Stimulated activated CD4-positive, alpha-beta T cell treated with anti-CD3 and anti-CD28 coated beads, Interleukin-15, amount 100 ng/mL, for 1 hour (primary cell): Measurements from ENCODE around the gene EFNA4.

Experiments
- DNase-seq, 2 donors: peaks; one replicate each; pipeline ENCODE4 v3.0.0-alpha.2; 2020; ENCODE audit warnings: low read depth in 1 of 2, low spot score in 1 of 2

EFNA4 gene

GRCh38 chr1:155033524-155033923 is 30.0 kb upstream of the EFNA4 start, which contains the start of the genes DCST1 and DCST2:
Gene DCST1 (plus strand): TSS chr1:155033824. CDS start chr1:155034037, 213 bp downstream.
Gene DCST2 (minus strand): TSS chr1:155033781. CDS start chr1:155033701, 80 bp downstream.
- no peak for DNase-seq

DNA sequence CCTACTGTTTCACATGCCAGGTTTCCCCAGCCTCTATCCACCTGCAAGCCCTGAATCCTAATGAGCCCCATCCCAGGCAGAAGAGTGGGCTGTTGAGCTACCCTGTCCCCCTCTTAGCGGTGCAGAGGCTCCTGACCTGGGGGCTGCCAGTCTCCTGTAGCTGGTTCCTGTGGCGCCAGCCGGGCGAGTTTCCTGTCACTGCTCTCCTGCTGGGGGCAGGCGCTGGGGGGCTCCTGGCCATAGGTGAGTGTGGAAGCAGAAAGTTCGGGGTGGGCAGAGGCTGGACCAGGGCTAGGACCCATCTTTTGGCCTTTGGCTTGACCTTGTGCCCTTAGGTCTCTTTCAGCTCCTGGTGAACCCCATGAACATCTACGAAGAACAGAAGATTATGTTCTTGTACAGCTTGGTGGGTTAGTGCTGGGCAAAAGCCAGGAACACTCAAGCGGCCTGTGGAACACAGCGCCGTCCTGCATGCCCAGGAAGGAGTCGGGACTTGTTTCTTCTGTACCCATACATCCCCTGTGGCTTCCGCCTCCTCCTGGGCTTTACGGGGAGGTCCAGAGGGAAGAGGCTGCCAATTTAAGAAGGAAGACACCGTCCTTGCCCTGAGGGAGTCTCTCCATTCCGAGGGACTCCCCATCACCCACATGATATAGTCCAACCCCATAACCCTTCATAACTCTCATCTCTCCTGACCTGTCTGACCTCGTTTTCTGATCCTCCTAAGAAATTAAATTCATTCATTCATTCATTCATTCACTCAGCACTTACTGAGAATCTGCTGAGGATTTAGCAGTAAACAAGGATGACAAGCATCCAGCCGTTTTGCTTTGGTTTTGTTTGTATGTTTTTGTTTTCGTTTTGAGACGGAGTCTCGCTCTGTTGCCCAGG is 29.0 kb upstream of the EFNA4 start:
- DNase-seq, result no peak

DNA sequence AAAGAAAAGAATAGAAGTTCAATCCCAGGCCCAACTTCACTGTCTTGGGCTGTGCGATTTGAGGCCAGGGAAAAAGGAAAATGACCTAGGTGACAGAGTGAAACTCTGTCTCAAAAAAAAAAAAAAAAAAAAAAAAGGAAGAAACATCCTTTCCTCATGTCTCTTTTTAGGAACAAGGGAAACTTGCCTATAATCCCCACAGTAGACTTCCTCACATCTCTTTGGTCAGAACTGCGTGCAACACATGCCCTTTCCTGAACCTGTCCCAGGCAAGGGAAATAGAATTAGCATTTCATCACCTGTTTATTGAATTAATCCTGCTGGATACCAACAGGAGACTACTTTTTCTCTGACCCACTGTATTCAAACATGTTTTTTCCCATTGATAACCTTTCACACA is 27.6 kb upstream of the EFNA4 start:
- DNase-seq, result no peak

- DNase-seq, result no peak
These were observed 26.5 kb upstream of the EFNA4 start for GRCh38 chr1:155037043-155037442.

GRCh38 chr1:155037851-155038441 is 25.6 kb upstream of the EFNA4 start:
- no peak for DNase-seq

- DNase-seq, result no peak
These were observed 24.8 kb upstream of the EFNA4 start for GRCh38 chr1:155038602-155039307.

GRCh38 chr1:155039308-155039669 is 24.3 kb upstream of the EFNA4 start:
- no peak for DNase-seq

- DNase-seq, result no peak
These were observed 23.0 kb upstream of the EFNA4 start for GRCh38 chr1:155040358-155041093.

GRCh38 chr1:155042789-155043188 is 20.8 kb upstream of the EFNA4 start:
- no peak for DNase-seq

- DNase-seq, result no peak
These were observed 20.2 kb upstream of the EFNA4 start for GRCh38 chr1:155043301-155043702.

GRCh38 chr1:155043793-155044192 is 19.7 kb upstream of the EFNA4 start:
- no peak for DNase-seq

- DNase-seq, result no peak
These were observed 19.2 kb upstream of the EFNA4 start for GRCh38 chr1:155044365-155044764.

DNA sequence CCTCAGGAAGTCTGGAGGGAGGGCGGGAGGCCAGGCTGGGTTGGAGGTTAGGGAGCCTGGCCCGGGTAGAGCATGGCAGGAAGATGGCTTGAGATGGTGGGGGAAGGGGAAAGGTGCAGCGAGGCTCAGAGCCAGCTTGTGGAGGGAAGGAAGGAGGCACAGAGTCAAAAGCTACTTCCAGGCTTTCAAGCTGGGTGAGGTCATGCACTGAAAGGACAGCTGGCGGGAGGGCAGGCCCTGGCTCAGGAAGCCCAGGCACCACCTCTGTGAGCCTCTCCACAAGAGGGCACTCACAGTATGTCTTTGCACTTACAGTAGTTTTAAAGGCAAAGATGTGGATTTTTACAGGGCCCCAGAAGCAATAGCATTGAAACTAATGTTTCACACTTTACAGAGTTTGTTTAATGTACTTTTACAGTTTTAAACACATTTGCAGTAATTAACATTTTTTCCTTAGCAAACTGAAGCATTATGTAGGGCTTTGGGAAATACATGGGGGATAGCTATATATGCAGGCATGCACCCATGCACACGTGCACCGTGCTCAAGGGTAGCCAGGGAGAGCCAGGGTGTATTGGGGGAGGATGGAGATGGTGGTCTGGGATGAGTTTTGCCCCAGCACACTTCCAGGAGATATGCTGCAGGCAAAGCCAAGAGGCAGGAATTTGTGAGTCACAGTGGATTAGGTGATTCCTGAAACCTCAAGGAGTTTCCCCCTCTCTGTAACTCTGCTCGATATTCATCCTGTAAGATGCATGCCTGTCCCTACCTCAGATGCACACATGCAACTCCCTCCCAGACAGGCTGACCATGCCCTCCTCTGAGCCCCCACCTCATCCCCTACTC is 18.5 kb upstream of the EFNA4 start:
- peak in 1 of 2 donors; percentile 12 for DNase-seq

- no peak for DNase-seq
These were observed 14.8 kb upstream of the EFNA4 start for GRCh38 chr1:155048449-155049334.

DNA sequence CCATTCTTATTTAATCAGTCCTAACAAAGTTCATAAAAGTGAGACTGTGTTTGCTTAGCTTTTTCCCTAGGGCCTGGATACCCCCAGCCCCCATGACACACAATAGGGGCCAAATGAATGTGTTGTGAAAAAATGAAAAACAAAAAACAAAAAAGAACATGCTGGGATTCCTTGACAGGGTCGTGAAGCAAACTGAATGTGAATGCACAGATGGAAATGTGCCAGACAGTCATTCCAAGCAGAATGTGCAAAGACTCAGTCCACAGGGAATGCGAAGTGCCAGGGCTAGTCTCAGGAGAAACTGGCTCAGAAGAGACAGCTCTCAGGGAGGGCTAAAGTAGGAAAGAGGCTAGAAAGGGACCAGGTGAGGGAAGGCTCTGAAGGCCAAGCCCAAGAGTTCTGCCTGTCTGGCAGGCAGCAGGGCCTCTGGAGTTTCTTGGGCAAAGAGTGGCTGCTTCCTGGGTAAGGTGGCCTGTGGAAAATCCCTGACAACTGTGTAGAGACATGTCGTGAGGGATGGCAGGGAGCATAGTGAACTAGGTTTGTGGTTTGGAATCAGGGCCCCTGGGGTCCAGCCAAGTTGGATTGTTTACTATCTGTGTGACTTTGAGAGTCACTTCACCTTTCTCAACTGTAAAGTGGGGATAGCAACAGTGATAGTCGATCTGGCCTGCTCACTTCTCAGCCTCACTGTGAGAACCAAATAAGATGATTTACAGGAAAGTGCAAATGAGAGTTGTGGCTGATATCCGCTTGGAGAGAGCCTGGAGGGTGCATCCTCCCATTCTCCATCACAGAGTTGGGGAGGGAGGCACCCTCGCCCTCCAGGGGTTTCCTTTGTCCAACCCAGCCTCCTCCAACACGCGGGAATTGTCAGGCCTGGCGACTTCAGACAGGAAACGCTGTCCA is 13.6 kb upstream of the EFNA4 start:
- no peak for DNase-seq

GRCh38 chr1:155050560-155051341 is 12.8 kb upstream of the EFNA4 start, which contains the start of gene ADAM15:
Gene ADAM15 (plus strand): TSS chr1:155051316. CDS start chr1:155051387, 71 bp downstream.
- peak; percentile 68 to 72 for DNase-seq

- no peak for DNase-seq
These were observed 12.2 kb upstream of the EFNA4 start for GRCh38 chr1:155051342-155051776.
